Activated CD4-positive, alpha-beta T cell treated with anti-CD3 and anti-CD28 coated beads for 36 hours (primary cell): Measurements from ENCODE around the gene PTPRK. TPM values are rescaled to one million over a fixed set of nuclear protein-coding genes. Genes with fewer than 3 reads are reported as not detected.

ENCODE experiments used
- ATAC-seq: fragments of 200-7000 bp; cut with Tn5 transposase; one replicate; pipeline ENCODE4 v1.10.0; 2021; ENCODE audit warnings: mild to moderate bottlenecking, moderate library complexity
- CTCF ChIA-PET: fragments of 350-600 bp; sonication (Branson Sonifier 250); formaldehyde crosslinking; loops from one replicate; lab custom pipeline; 2021; ENCODE audit warnings: antibody characterized with exemption; lab: Charles Lee
- POLR2A ChIA-PET: fragments of 350-600 bp; sonication (Branson Sonifier 250); formaldehyde crosslinking; loops from one replicate; lab custom pipeline; 2021; ENCODE audit warnings: antibody characterized with exemption, inconsistent platforms; lab: Charles Lee
- DNase-seq: peaks from one replicate; pipeline ENCODE4 v3.0.0-alpha.2; 2020
- H3K27ac Mint-ChIP-seq: one replicate; pipeline ENCODE4 v1.8.0; 2021; ENCODE audit warnings: mixed read lengths
- H3K27me3 Mint-ChIP-seq: one replicate; pipeline ENCODE4 v1.8.0; 2021; ENCODE audit warnings: mixed read lengths
- H3K36me3 Mint-ChIP-seq: one replicate; pipeline ENCODE4 v1.8.0; 2021; ENCODE audit warnings: low read depth, mixed read lengths
- H3K4me1 Mint-ChIP-seq: one replicate; pipeline ENCODE4 v1.8.0; 2021; ENCODE audit warnings: mixed read lengths
- H3K4me3 Mint-ChIP-seq: one replicate; pipeline ENCODE4 v1.8.0; 2021; ENCODE audit warnings: mild to moderate bottlenecking, moderate library complexity, mixed read lengths
- H3K9me3 Mint-ChIP-seq: one replicate; pipeline ENCODE4 v1.8.0; 2021; ENCODE audit warnings: low read depth, mixed read lengths
- intact Hi-C, 2 experiments: fragments of 100-400 bp; cut with DNase I in 1 of 2; cut with micrococcal nuclease in 1 of 2; formaldehyde crosslinking; loops; one replicate each; pipeline versions ENCODE4 v1.14.2 to v1.15.1; 2022 to 2024; cut with DNase I, micrococcal nuclease
- total RNA-seq, 2 experiments: library from RNA; stranded (reverse); gene quantifications; one replicate each; pipeline ENCODE4 v1.2.3, GENCODE V29; 2021

The PTPRK gene
- total RNA-seq, 2 experiments from 2014 or later = 4.1 to 5.0 TPM

DNA sequence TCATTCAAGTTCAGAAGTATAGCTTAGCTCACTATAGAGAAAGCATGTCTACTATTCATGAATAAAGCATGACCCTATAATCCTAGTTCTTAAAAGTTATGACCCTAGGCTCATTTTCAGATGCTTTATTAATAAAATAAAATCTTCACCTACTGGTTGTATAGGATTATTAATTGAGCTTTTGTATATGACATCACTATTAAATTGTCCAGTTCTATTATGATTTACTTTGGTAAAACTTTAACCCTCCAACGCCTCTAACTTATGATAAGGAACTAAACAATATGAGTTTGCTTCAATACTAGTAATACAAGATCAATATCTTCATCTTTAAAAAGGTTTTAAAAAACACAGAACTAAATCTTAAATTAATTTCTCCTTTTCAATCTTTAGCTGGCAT, 356.1 kb downstream of the PTPRK start:
- Mint-ChIP-seq H3K4me1 (peaks cover 3% of the 10 kb centered on the region), H3K4me3 (no peak overlapping the region), H3K27ac (no peak overlapping the region), H3K36me3 (no peaks in the 10 kb centered on the region), H3K9me3 (no peaks in the 10 kb centered on the region), H3K27me3 (no peaks in the 10 kb centered on the region)
- intact Hi-C loops = no loop called here
- CTCF ChIA-PET = no interaction called here
- no peak for DNase-seq
- POLR2A ChIA-PET = no interaction called here
- ATAC-seq = no peak

DNA sequence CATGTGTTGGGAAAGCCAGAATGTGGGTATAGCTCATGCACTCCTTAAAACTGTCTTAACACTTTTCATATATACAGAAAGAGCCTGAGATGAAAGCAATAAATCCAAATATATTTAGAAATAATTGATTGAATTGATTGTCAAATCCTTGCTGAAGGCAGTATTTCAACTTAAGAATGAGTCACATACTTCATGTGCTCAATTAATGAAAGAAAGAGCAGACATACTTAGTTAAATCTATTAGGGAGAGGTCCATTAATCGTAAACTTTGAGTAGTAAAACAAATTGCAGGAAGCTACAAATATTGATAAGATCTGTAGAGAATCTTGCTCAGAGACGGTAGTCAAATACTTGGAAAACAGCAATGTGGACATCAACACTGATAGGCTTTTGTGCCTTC, 358.0 kb downstream of the PTPRK start:
- Mint-ChIP-seq H3K9me3 (no peaks in the 10 kb centered on the region), H3K4me1 (no peaks in the 10 kb centered on the region), H3K27ac (no peak overlapping the region), H3K27me3 (no peaks in the 10 kb centered on the region), H3K4me3 (no peak overlapping the region), H3K36me3 (no peaks in the 10 kb centered on the region)
- ChIA-PET CTCF (no interaction called here), POLR2A (no interaction called here)
- ATAC-seq = no peak
- intact Hi-C loops = no loop called here
- DNase-seq = no peak

GRCh38 chr6:128161839-128162238, 358.6 kb downstream of the PTPRK start:
- H3K27ac Mint-ChIP-seq = no peak overlapping the region
- no peaks in the 10 kb centered on the region for H3K9me3 Mint-ChIP-seq
- CTCF ChIA-PET = no interaction called here
- intact Hi-C loops = no loop called here
- POLR2A ChIA-PET = no interaction called here
- no peak for DNase-seq
- H3K36me3 Mint-ChIP-seq = no peaks in the 10 kb centered on the region
- ATAC-seq = no peak
- H3K4me3 Mint-ChIP-seq = no peak overlapping the region
- H3K4me1 Mint-ChIP-seq = no peaks in the 10 kb centered on the region
- no peaks in the 10 kb centered on the region for H3K27me3 Mint-ChIP-seq

GRCh38 chr6:128161263-128161662, 359.1 kb downstream of the PTPRK start:
- CTCF ChIA-PET = no interaction called here
- peaks cover 2% of the 10 kb centered on the region for H3K4me1 Mint-ChIP-seq
- intact Hi-C loops = no loop called here
- no peaks in the 10 kb centered on the region for H3K9me3 Mint-ChIP-seq
- no peak overlapping the region for H3K27ac Mint-ChIP-seq
- ATAC-seq (no peak), DNase-seq (no peak)
- no peaks in the 10 kb centered on the region for H3K36me3 Mint-ChIP-seq
- no peak overlapping the region for H3K4me3 Mint-ChIP-seq
- H3K27me3 Mint-ChIP-seq = no peaks in the 10 kb centered on the region
- POLR2A ChIA-PET = no interaction called here

DNA sequence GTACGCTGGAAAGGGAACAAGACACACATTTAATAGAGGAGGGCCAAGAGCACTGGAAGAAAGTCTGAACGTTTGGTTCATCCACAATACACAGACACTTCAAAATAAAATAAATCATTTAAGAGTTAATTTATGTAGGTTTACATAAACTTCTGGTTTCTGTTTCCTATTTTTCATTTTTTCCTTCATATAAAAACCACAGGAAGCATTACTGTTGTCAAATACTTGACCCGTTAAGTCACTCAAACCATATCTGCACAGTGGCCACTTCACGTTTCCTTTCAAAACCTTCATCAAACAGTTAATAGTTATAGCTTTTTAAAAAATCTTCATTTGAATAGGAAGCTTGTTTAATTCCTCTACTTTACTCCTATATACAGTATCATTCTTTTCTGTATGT, 361.9 kb downstream of the PTPRK start:
- H3K4me3 Mint-ChIP-seq = no peak overlapping the region
- ATAC-seq (no peak), DNase-seq (no peak)
- no peak overlapping the region for H3K27ac Mint-ChIP-seq
- CTCF ChIA-PET = no interaction called here
- no peaks in the 10 kb centered on the region for H3K9me3 Mint-ChIP-seq
- no peaks in the 10 kb centered on the region for H3K36me3 Mint-ChIP-seq
- intact Hi-C loops = no loop called here
- peaks cover 4% of the 10 kb centered on the region for H3K4me1 Mint-ChIP-seq
- H3K27me3 Mint-ChIP-seq = no peaks in the 10 kb centered on the region
- POLR2A ChIA-PET = no interaction called here

GRCh38 chr6:128156321-128157111, 363.9 kb downstream of the PTPRK start:
- H3K27me3 Mint-ChIP-seq = no peaks in the 10 kb centered on the region
- H3K27ac Mint-ChIP-seq = no peak overlapping the region
- ChIA-PET POLR2A (no interaction called here), CTCF (no interaction called here)
- no peaks in the 10 kb centered on the region for H3K9me3 Mint-ChIP-seq
- ATAC-seq = no peak
- intact Hi-C loops = no loop called here
- peaks cover 4% of the 10 kb centered on the region for H3K4me1 Mint-ChIP-seq
- DNase-seq = no peak
- H3K4me3 Mint-ChIP-seq = no peak overlapping the region
- H3K36me3 Mint-ChIP-seq = no peaks in the 10 kb centered on the region

GRCh38 chr6:128155826-128156225, 364.6 kb downstream of the PTPRK start:
- H3K4me1 Mint-ChIP-seq = peaks cover 4% of the 10 kb centered on the region
- intact Hi-C loops = no loop called here
- no peaks in the 10 kb centered on the region for H3K36me3 Mint-ChIP-seq
- H3K27ac Mint-ChIP-seq = no peak overlapping the region
- ATAC-seq (no peak), DNase-seq (no peak)
- no peak overlapping the region for H3K4me3 Mint-ChIP-seq
- ChIA-PET POLR2A (no interaction called here), CTCF (no interaction called here)
- no peaks in the 10 kb centered on the region for H3K27me3 Mint-ChIP-seq
- no peaks in the 10 kb centered on the region for H3K9me3 Mint-ChIP-seq

- no peak overlapping the region for H3K4me3 Mint-ChIP-seq
- H3K9me3 Mint-ChIP-seq = no peaks in the 10 kb centered on the region
- POLR2A ChIA-PET = no interaction called here
- DNase-seq (no peak), ATAC-seq (no peak)
- CTCF ChIA-PET = no interaction called here
- no peaks in the 10 kb centered on the region for H3K27me3 Mint-ChIP-seq
- peaks cover 4% of the 10 kb centered on the region for H3K4me1 Mint-ChIP-seq
- H3K36me3 Mint-ChIP-seq = no peaks in the 10 kb centered on the region
- H3K27ac Mint-ChIP-seq = no peak overlapping the region
- intact Hi-C loops = no loop called here
Observed at GRCh38 chr6:128152551-128152950, 367.8 kb downstream of the PTPRK start.

- intact Hi-C loops = no loop called here
- no peak for ATAC-seq
- H3K27ac Mint-ChIP-seq = no peak overlapping the region
- CTCF ChIA-PET = no interaction called here
- POLR2A ChIA-PET = no interaction called here
- no peak for DNase-seq
- H3K9me3 Mint-ChIP-seq = no peaks in the 10 kb centered on the region
- no peaks in the 10 kb centered on the region for H3K4me1 Mint-ChIP-seq
- no peak overlapping the region for H3K4me3 Mint-ChIP-seq
- no peaks in the 10 kb centered on the region for H3K36me3 Mint-ChIP-seq
- H3K27me3 Mint-ChIP-seq = no peaks in the 10 kb centered on the region
Observed at GRCh38 chr6:128150376-128150775, 370.0 kb downstream of the PTPRK start.

DNA sequence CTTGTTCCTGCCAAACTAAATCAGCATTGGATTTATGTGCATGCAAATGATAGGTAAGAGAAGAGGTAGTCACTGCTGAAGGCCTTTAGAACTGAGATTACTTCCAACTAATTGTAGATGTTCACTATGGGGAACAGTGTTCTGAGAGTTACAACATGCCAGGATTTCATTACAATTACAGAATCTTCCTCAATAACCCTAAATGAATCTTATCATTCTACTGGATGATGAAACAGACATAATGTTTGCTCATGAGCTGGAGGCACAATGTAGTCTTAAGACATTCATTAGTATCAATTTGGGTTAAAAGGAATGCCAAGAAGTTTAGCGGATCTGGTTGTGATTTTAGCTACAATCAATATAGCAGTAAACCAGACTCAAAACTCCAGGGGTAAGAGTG, 370.6 kb downstream of the PTPRK start:
- POLR2A ChIA-PET = no interaction called here
- intact Hi-C loops = no loop called here
- Mint-ChIP-seq H3K27me3 (no peaks in the 10 kb centered on the region), H3K36me3 (no peaks in the 10 kb centered on the region), H3K4me1 (no peaks in the 10 kb centered on the region), H3K9me3 (no peaks in the 10 kb centered on the region), H3K4me3 (no peak overlapping the region), H3K27ac (no peak overlapping the region)
- CTCF ChIA-PET = no interaction called here
- DNase-seq = no peak
- ATAC-seq = no peak

GRCh38 chr6:128144320-128144719, 376.1 kb downstream of the PTPRK start:
- ATAC-seq (no peak), DNase-seq (no peak)
- intact Hi-C loops = no loop called here
- Mint-ChIP-seq H3K27me3 (no peaks in the 10 kb centered on the region), H3K27ac (no peak overlapping the region), H3K4me1 (peaks cover 5% of the 10 kb centered on the region), H3K36me3 (no peaks in the 10 kb centered on the region), H3K9me3 (no peaks in the 10 kb centered on the region), H3K4me3 (no peak overlapping the region)
- ChIA-PET POLR2A (no interaction called here), CTCF (no interaction called here)

- Mint-ChIP-seq H3K4me1 (peaks cover 5% of the 10 kb centered on the region), H3K27ac (no peak overlapping the region), H3K4me3 (no peak overlapping the region), H3K36me3 (no peaks in the 10 kb centered on the region), H3K9me3 (no peaks in the 10 kb centered on the region), H3K27me3 (no peaks in the 10 kb centered on the region)
- intact Hi-C loops = no loop called here
- POLR2A ChIA-PET = no interaction called here
- CTCF ChIA-PET = no interaction called here
- DNase-seq (no peak), ATAC-seq (no peak)
Observed at GRCh38 chr6:128141932-128142331, 378.5 kb downstream of the PTPRK start.
